A549 (cell line): Measurements from ENCODE around the gene CAPN8. TPM values are rescaled to one million over a fixed set of nuclear protein-coding genes. Genes with fewer than 3 reads are reported as not detected.
A peak's percentile ranks its signal among the peaks of the same experiment; 100 is the strongest.

Source experiments
- ATAC-seq, 2 experiments: fragments of 200-7000 bp in 1 of 2; fragments of >200 bp in 1 of 2; cut with Nextera tagmentation in 1 of 2; cut with Tn5 transposase in 1 of 2; 3 replicates each; pipeline versions ENCODE4 v1.8.0 to v1.9.1; 2018 to 2020; ENCODE audit warnings: mild to moderate bottlenecking in 1 of 2, moderate library complexity in 1 of 2
- CTCF ChIA-PET: fragments of 300-600 bp; sonication (Branson Sonifier 250); formaldehyde crosslinking; extraction: SDS; loops from one replicate; lab custom pipeline; 2021; ENCODE audit warnings: antibody characterized with exemption, inconsistent platforms; lab: Yijun Ruan, JAX
- POLR2A ChIA-PET: fragments of 350-600 bp; formaldehyde crosslinking; extraction: SDS; loops from one replicate; lab custom pipeline; 2021; ENCODE audit warnings: antibody characterized with exemption, inconsistent platforms; lab: Yijun Ruan, JAX
- DNase-seq, 2 experiments: peaks; one replicate each; pipeline versions ENCODE4 v3.0.0 to v3.0.0-alpha.2; 2011 to 2016; ENCODE audit warnings: low read depth in 1 of 2, low spot score in 1 of 2
- FAIRE-seq: peaks from 2 replicates; lab custom pipeline; 2011; peaks lifted over from hg19 to GRCh38; lab: Jason Lieb, UNC
- H3K27ac ChIP-seq, 2 experiments: fragments of >200 bp; sonication (Bioruptor Twin); formaldehyde crosslinking; 3 replicates each; pipeline ENCODE4 v1.5.1; 2016 to 2017
- H3K4me1 ChIP-seq: fragments of >200 bp; sonication (Bioruptor Twin); formaldehyde crosslinking; 3 replicates; pipeline ENCODE4 v1.6.1; 2016
- H3K4me2 ChIP-seq: fragments of >200 bp; sonication (Bioruptor Twin); formaldehyde crosslinking; 3 replicates; pipeline ENCODE4 v1.6.1; 2016
- H3K4me3 ChIP-seq: fragments of >200 bp; sonication (Bioruptor Twin); formaldehyde crosslinking; 3 replicates; pipeline ENCODE4 v1.5.1; 2016
- H3K9me3 ChIP-seq: fragments of >200 bp; sonication (Bioruptor Twin); formaldehyde crosslinking; 3 replicates; pipeline ENCODE4 v1.6.1; 2016
- ATOH8 ChIP-seq: fragments of 250-450 bp; sonication (Bioruptor Pico); IDR thresholded peaks from 2 replicates; pipeline ENCODE4 v1.5.0; 2020; ENCODE audit warnings: low read depth, mild to moderate bottlenecking, moderate library complexity
- CBX2 ChIP-seq: fragments of 200-600 bp; sonication (generic); IDR thresholded peaks from 2 replicates; pipeline ENCODE4 v1.6.1; 2016; ENCODE audit warnings: low read depth, mild to moderate bottlenecking, borderline replicate concordance
- EHF ChIP-seq: fragments of 250-450 bp; sonication (Bioruptor Pico); IDR thresholded peaks from 2 replicates; pipeline ENCODE4 v1.5.0; 2020; ENCODE audit warnings: mild to moderate bottlenecking
- ESRRA ChIP-seq: fragments of 150-350 bp; IDR thresholded peaks from 2 replicates; pipeline ENCODE4 v1.6.1; 2014; ENCODE audit warnings: mild to moderate bottlenecking, low read length, borderline replicate concordance
- GATA3 ChIP-seq: IDR thresholded peaks from 2 replicates; pipeline ENCODE4 v1.6.1; 2012; ENCODE audit warnings: borderline replicate concordance
- HDAC2 ChIP-seq: fragments of 200-600 bp; sonication (generic); IDR thresholded peaks from 2 replicates; pipeline ENCODE4 v1.6.1; 2016
- HMGXB4 ChIP-seq: fragments of 250-450 bp; sonication (Bioruptor Pico); IDR thresholded peaks from 2 replicates; pipeline ENCODE4 v1.5.0; 2021; ENCODE audit warnings: mild to moderate bottlenecking, moderate library complexity, borderline replicate concordance
- HOXB13 ChIP-seq: fragments of 250-450 bp; sonication (Bioruptor Pico); IDR thresholded peaks from 2 replicates; pipeline ENCODE4 v1.5.0; 2020; ENCODE audit warnings: low read depth, mild to moderate bottlenecking, moderate library complexity
- KDM5A ChIP-seq: fragments of 200-600 bp; sonication (generic); IDR thresholded peaks from 2 replicates; pipeline ENCODE4 v1.6.1; 2016; ENCODE audit warnings: antibody characterized with exemption, mild to moderate bottlenecking
- MAFK ChIP-seq: fragments of 450-650 bp; IDR thresholded peaks from 2 replicates; pipeline ENCODE4 v1.6.1; 2014; ENCODE audit not compliant: partially characterized antibody
- MAZ ChIP-seq: fragments of 150-350 bp; IDR thresholded peaks from 2 replicates; pipeline ENCODE4 v1.6.1; 2014; ENCODE audit warnings: antibody characterized with exemption, low read depth, low read length, borderline replicate concordance
- NFE2L2 ChIP-seq: fragments of 150-350 bp; conservative IDR thresholded peaks from 2 replicates; pipeline ENCODE4 v1.6.1; 2014; ENCODE audit warnings: low read length
- PBX3 ChIP-seq: IDR thresholded peaks from 2 replicates; pipeline ENCODE4 v1.6.1; 2012
- PHF8 ChIP-seq: fragments of 200-600 bp; sonication (generic); IDR thresholded peaks from 2 replicates; pipeline ENCODE4 v1.6.1; 2016; ENCODE audit warnings: low read depth, mild to moderate bottlenecking, antibody characterized with exemption, moderate library complexity, borderline replicate concordance
- POLR2A ChIP-seq: IDR thresholded peaks from 2 replicates; pipeline ENCODE4 v1.6.1; 2012; ENCODE audit warnings: mild to moderate bottlenecking, low read length
- RARB ChIP-seq: fragments of 250-450 bp; sonication (Bioruptor Pico); IDR thresholded peaks from 2 replicates; pipeline ENCODE4 v1.8.0; 2021; ENCODE audit warnings: mild to moderate bottlenecking, moderate library complexity
- RCOR1 ChIP-seq: fragments of 150-350 bp; IDR thresholded peaks from 2 replicates; pipeline ENCODE4 v1.6.1; 2014; ENCODE audit warnings: antibody characterized with exemption, low read length, low read depth
- RNF2 ChIP-seq: fragments of 200-600 bp; sonication (generic); IDR thresholded peaks from 2 replicates; pipeline ENCODE4 v1.6.1; 2016; ENCODE audit warnings: low read depth, mild to moderate bottlenecking, antibody characterized with exemption, moderate library complexity, borderline replicate concordance
- ZFP36 ChIP-seq: fragments of 450-650 bp; IDR thresholded peaks from 2 replicates; pipeline ENCODE4 v1.6.1; 2014; ENCODE audit warnings: borderline replicate concordance; ENCODE audit not compliant: partially characterized antibody
- WGBS: methylation state at CpG from one replicate; pipeline ENCODE4 v1.1.6; 2017; ENCODE audit errors: missing lambda C conversion rate; 5-methylcytosine and 5-hydroxymethylcytosine counted together
- polyA plus RNA-seq, 4 experiments: library from polyadenylated mRNA; depleted of rRNA in 3 of 4; stranded (reverse); fragments of >200 nt; fragmentation: RNase III in 1 of 4; extraction: RNeasy Plus Mini Kit Qiagen cat#74134 plus additional on column Dnase treatment in 1 of 4; gene quantifications; 2 replicates in 3 of 4; 3 replicates in 1 of 4; pipeline ENCODE4 v1.2.3, GENCODE V29; 2011 to 2017

The CAPN8 gene
- polyA plus RNA-seq, 2 of the 4 experiments (the other 2 are of a cell fraction): 0.39 to 1.5 TPM

GRCh38 chr1:223535319-223535718 is 130.2 kb downstream of the CAPN8 start:
- no peak overlapping the region for H3K4me3 ChIP-seq
- no peak for TF ChIP-seq ZFP36
- no peak for TF ChIP-seq RARB (CRISPR knock-in tag)
- no peak for TF ChIP-seq GATA3
- TF ChIP-seq CBX2: no peak
- no peak for TF ChIP-seq PBX3
- TF ChIP-seq, all 56 proteins: peak for 0
- H3K4me2 ChIP-seq: no peak overlapping the region
- H3K4me1 ChIP-seq: no peaks in the 10 kb centered on the region
- ChIA-PET CTCF (interaction anchor here (1.1 to 1.7 kb wide), 3 partner anchors 11 to 148 kb away, joined by 3 to 4 read pairs (median 3); no protein-coding TSS in a partner anchor), POLR2A (no interaction called here)
- WGBS: 79% methylated on average over 5 of the region's 5 CpGs
- H3K9me3 ChIP-seq: no peaks in the 10 kb centered on the region
- FAIRE-seq: no peak
- no peak overlapping the region for H3K27ac ChIP-seq
- ATAC-seq: no peak
- no peak for DNase-seq

GRCh38 chr1:223534677-223535076 is 130.8 kb downstream of the CAPN8 start:
- POLR2A ChIA-PET: interaction anchor here (0.5 to 0.6 kb wide), 2 partner anchors 11 to 89 kb away, joined by 3 to 5 read pairs; no protein-coding TSS in a partner anchor
- Histone ChIP-seq H3K4me1 (no peaks in the 10 kb centered on the region), H3K4me2 (no peak overlapping the region), H3K9me3 (no peaks in the 10 kb centered on the region), H3K27ac (no peak overlapping the region), H3K4me3 (no peak overlapping the region)
- FAIRE-seq (no peak), ATAC-seq (no peak), DNase-seq (no peak)
- 61% methylated on average over 3 of the region's 3 CpGs for WGBS
- TF ChIP-seq MAFK (peak; percentile 86), MAZ (no peak), HMGXB4 (CRISPR knock-in tag) (no peak), ESRRA (no peak), EHF (CRISPR knock-in tag) (no peak)
- CTCF ChIA-PET: interaction anchor here (0.6 to 1.7 kb wide), 4 partner anchors 11 to 149 kb away, joined by 3 to 4 read pairs (median 3); no protein-coding TSS in a partner anchor

- Histone ChIP-seq H3K4me3 (no peak overlapping the region), H3K27ac (no peak overlapping the region), H3K4me2 (no peak overlapping the region), H3K9me3 (no peaks in the 10 kb centered on the region), H3K4me1 (no peaks in the 10 kb centered on the region)
- CTCF ChIA-PET: interaction anchor here (1.7 kb wide), 1 partner anchor 10 kb away, joined by 3 read pairs; no protein-coding TSS in a partner anchor
- DNase-seq: no peak
- TF ChIP-seq RCOR1 (no peak), HDAC2 (no peak), NFE2L2 (no peak), HOXB13 (CRISPR knock-in tag) (no peak), POLR2A (no peak), MAZ (no peak), PHF8 (no peak), ATOH8 (CRISPR knock-in tag) (no peak), KDM5A (no peak), RARB (CRISPR knock-in tag) (no peak), RNF2 (no peak)
- POLR2A ChIA-PET: no interaction called here
- ATAC-seq: no peak
- 20% methylated on average over 2 of the region's 2 CpGs for WGBS
- FAIRE-seq: no peak
Observed at GRCh38 chr1:223533708-223534107, 131.8 kb downstream of the CAPN8 start.
